Thoracic aorta (tissue), 2 donors: ENCODE measurements around the gene MAN2A2. TPM values are rescaled to one million over a fixed set of nuclear protein-coding genes. Genes with fewer than 3 reads are reported as not detected.

Experiments
- ATAC-seq: fragments of 150-250 bp; one replicate; pipeline ENCODE4 v1.8.0; 2017; ENCODE audit warnings: low read depth; ENCODE audit not compliant: insufficient number of reproducible peaks, low FRiP score
- DNase-seq: peaks from one replicate; pipeline ENCODE4 v3.0.0-alpha.2; 2020; ENCODE audit warnings: low spot score
- H3K27ac ChIP-seq, 2 donors: fragments of 200-600 bp; sonication (generic); 1 replicate in 1 of 2; 2 replicates in 1 of 2; pipeline ENCODE4 v1.5.1; 2016; ENCODE audit warnings: mild to moderate bottlenecking in 2 of 2, moderate library complexity in 2 of 2
- H3K27me3 ChIP-seq: fragments of 200-600 bp; sonication (generic); replicated peaks from 2 replicates; pipeline ENCODE4 v1.6.0; 2016; ENCODE audit warnings: mild to moderate bottlenecking; ENCODE audit not compliant: insufficient read depth
- H3K36me3 ChIP-seq: fragments of 200-600 bp; sonication (generic); one replicate; pipeline ENCODE4 v1.5.1; 2016
- H3K4me1 ChIP-seq, 2 donors: fragments of 200-600 bp; sonication (generic); 1 replicate in 1 of 2; 2 replicates in 1 of 2; pipeline versions ENCODE4 v1.5.1 to v1.6.0; 2016; ENCODE audit warnings: low read depth in 2 of 2, mild to moderate bottlenecking in 1 of 2; ENCODE audit not compliant: control insufficient read depth in 1 of 2
- H3K4me3 ChIP-seq: fragments of 200-600 bp; sonication (generic); 2 replicates; pipeline ENCODE4 v1.5.1; 2016; ENCODE audit warnings: mild to moderate bottlenecking
- H3K9me3 ChIP-seq: fragments of 200-600 bp; sonication (generic); 2 replicates; pipeline ENCODE4 v1.5.1; 2016
- CTCF ChIP-seq: fragments of 200-600 bp; sonication (generic); IDR thresholded peaks from one replicate; pipeline ENCODE4 v1.5.1; 2019; ENCODE audit warnings: antibody characterized with exemption
- total RNA-seq, 2 donors: library from RNA; depleted of rRNA; stranded (reverse); fragments of >200 nt; gene quantifications; one replicate each; pipeline versions ENCODE4 v1.1.0 to v1.2.3, GENCODE V29; 2016

The MAN2A2 gene
- total RNA-seq, 2 donors from 2014 or later: 59.7 to 68.4 TPM

- no peak overlapping the region for H3K4me3 ChIP-seq
- H3K9me3 ChIP-seq: no peaks in the 10 kb centered on the region
- H3K4me1 ChIP-seq: peaks cover 15 to 24% of the 10 kb centered on the region in 2 donors
- no peaks in the 10 kb centered on the region for H3K27me3 ChIP-seq
- TF ChIP-seq CTCF: no peak
- no peak overlapping the region for H3K27ac ChIP-seq
- DNase-seq (no peak), ATAC-seq (no peak)
- peaks cover 45% of the 10 kb centered on the region for H3K36me3 ChIP-seq
These were observed 50.0 kb downstream of the MAN2A2 start for GRCh38 chr15:90952901-90953677.

GRCh38 chr15:90953947-90954711 is 51.0 kb downstream of the MAN2A2 start:
- Histone ChIP-seq H3K27ac (peak overlapping the region in 1 of 2 donors; percentile 87), H3K4me3 (peak overlapping the region; percentile 88), H3K27me3 (no peaks in the 10 kb centered on the region), H3K4me1 (peaks cover 15 to 34% of the 10 kb centered on the region in 2 donors), H3K36me3 (peaks cover 38% of the 10 kb centered on the region), H3K9me3 (no peaks in the 10 kb centered on the region)
- ATAC-seq (no peak), DNase-seq (no peak)
- no peak for TF ChIP-seq CTCF

- H3K9me3 ChIP-seq: no peaks in the 10 kb centered on the region
- peak within 1 kb of the TSS; percentile 88 for H3K4me3 ChIP-seq
- peaks cover 30% of the 10 kb centered on the region for H3K36me3 ChIP-seq
- ATAC-seq: peak; percentile 87
- peaks cover 15 to 42% of the 10 kb centered on the region in 2 donors for H3K4me1 ChIP-seq
- peak within 1 kb of the TSS; percentile 87 to 93 for H3K27ac ChIP-seq
- no peak for TF ChIP-seq CTCF
- peak; percentile 89 for DNase-seq
- H3K27me3 ChIP-seq: no peaks in the 10 kb centered on the region
These were observed 51.9 kb downstream of the MAN2A2 start, which contains the start of gene RCCD1 for GRCh38 chr15:90954712-90955623. Gene RCCD1 (plus strand): TSS chr15:90954884. CDS start chr15:90956735, 1,851 bp downstream.

- H3K4me1 ChIP-seq: peaks cover 19 to 49% of the 10 kb centered on the region in 2 donors
- no peaks in the 10 kb centered on the region for H3K9me3 ChIP-seq
- DNase-seq (no peak), ATAC-seq (no peak)
- no peak for TF ChIP-seq CTCF
- H3K4me3 ChIP-seq: peak overlapping the region; percentile 88
- H3K27ac ChIP-seq: no peak overlapping the region
- H3K27me3 ChIP-seq: no peaks in the 10 kb centered on the region
- H3K36me3 ChIP-seq: peaks cover 23% of the 10 kb centered on the region
These were observed 52.6 kb downstream of the MAN2A2 start for GRCh38 chr15:90955624-90956273.
